ENCODE measurements around the gene IMMP2L.

The IMMP2L gene

DNA sequence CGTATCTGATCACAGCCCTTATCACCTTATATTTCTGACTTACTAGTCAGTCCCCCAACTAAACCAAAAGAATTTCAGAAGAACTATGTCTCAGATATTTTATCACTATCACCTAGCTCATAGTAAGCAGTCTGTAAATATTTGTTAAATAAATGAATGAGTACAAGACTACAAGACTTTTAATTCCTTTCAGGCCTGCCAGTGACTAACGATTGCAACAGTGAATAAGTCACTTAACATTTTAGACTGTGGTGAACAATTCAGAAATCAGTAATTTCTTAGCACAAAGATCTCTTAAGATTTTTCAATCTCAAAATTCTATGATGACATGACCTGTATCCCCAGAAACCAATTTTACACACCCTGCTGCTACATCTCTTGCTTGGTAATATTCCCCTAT lies 162.2 kb downstream of the IMMP2L start:
- no peak for DNase-seq (ENCODE audit: low read depth in 3 of 3, low spot score in 1 of 3)

DNA sequence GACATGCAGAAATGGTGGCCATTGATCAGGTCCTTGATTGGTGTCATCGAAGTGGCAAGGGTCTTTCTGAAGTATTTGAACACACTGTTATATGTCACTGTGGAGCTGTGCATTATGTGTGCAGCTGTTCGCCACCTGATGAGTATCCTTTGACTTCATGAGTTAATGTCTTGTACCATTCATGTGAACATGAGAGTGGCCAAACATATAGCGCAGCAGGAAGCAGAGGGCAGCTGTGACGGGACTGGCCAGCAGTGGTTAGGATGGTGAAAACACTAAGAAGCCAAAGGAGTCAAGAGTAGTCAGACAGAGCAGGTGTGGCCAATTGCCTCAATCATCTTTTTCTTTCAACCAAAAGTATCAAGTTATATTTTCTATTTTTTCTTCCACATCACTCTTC lies 167.4 kb downstream of the IMMP2L start:
- DNase-seq (ENCODE audit: low read depth in 3 of 3, low spot score in 1 of 3) = no peak

DNA sequence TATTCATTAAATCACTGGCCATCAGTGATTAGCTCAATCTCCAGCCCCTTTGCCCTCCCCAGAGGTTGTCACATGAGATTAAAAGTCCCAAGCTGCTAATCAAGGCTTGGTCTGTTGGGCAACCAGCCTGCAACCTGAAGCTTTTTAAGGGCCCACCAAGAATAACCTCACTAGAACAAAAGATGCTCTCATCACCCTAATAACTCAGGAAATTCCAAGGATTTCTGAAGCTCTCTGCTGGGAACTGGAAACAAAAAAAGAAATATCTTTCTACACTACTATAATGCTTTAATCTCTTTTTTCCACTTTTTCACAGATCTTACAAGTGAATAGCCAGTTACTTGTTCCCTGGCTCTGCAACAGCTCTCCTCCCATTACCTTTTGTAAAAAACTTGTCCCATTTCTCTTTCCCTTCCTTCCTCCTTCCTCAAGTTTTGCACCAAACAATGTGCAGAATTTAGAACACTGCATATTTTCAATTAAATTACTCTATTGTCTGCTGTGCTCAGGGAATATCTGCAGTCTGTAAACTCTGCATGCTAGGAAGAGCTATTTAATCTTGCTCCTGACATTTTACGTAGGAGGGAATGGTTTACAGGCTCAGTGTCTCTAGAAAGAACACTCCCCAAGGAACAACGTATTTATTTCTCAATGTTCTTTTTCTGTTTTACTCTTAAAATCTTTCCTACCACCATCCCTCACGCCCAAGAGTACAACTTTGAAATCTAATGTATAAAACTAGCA lies 169.1 kb downstream of the IMMP2L start:
- DNase-seq (ENCODE audit: low read depth in 3 of 3, low spot score in 1 of 3) = no peak

DNA sequence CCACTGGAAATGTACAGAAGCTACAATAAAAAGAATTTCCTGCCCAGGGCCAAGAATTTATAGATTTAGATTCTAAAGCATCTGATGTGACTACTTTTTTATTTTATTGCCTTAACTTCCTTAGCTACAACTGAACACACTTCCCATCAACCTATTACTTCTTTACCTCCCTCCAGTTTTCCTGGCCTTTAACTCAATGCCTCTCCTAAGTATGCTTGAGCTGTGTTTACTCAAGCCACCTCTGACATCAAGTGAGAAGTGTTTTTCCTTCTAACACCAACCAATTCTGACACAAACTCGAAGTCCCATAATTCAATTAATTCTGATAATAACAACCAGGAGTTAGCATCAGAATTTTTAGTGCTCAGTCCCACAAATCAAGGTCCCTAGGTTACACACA lies 170.0 kb downstream of the IMMP2L start:
- DNase-seq (ENCODE audit: low read depth in 3 of 3, low spot score in 1 of 3) = no peak

DNA sequence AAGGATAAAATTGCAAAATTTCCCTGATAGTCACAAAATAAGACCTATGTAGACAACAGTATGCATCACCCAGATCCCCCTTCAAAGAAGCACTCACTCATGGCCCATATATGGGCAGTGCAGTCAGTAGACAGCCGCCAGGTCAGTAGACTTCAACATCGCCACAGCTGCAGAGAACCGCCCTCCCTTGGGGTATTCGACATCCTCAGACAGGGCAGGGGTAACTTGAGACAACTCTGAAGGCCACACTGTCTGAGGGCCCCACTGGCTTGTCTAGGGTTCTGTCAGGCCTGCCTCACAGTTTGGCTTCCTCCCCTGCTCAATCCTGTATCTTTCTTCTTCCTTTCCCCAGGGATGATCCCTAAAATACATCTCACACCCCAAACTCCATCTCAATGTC lies 172.3 kb downstream of the IMMP2L start:
- DNase-seq (ENCODE audit: low read depth in 3 of 3, low spot score in 1 of 3) = no peak

DNA sequence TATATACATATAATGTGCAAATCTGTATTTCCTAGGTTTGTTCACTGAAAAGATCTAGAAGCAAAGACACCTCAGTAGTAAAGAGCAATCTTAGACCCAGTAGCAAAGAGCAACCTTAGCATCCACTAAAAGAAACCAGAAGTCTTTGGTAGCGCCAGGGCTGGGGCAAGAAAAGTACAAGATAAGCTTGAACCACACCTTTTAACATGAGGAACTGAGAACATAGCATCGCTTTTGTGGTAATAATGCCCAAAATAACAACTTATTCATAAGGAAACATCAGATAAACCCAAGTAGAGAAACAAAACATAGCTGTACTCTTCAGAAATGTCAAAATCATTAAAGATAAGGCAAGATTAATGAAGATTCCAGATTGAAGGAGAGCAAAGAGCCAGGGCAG lies 173.4 kb downstream of the IMMP2L start:
- no peak for DNase-seq (ENCODE audit: low read depth in 3 of 3, low spot score in 1 of 3)

DNA sequence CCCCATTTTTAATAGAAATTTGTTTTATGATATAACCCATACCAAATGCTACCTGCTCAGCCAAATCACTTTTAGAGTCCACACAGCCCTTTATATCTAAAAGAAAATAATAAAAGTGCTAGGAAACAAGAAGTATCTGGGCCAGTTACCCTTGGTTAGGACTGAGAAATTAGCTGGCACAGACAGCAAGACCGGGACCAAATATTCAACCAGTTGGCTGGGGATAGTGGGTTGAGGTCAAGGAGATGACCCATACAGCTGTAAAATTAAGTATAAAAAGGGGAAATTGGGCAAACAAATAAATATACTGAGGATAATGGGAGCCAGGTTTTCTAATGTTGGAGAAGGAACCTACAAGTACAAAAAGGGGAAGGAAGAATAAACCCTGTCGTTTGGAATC lies 174.3 kb downstream of the IMMP2L start:
- no peak for DNase-seq (ENCODE audit: low read depth in 3 of 3, low spot score in 1 of 3)

DNA sequence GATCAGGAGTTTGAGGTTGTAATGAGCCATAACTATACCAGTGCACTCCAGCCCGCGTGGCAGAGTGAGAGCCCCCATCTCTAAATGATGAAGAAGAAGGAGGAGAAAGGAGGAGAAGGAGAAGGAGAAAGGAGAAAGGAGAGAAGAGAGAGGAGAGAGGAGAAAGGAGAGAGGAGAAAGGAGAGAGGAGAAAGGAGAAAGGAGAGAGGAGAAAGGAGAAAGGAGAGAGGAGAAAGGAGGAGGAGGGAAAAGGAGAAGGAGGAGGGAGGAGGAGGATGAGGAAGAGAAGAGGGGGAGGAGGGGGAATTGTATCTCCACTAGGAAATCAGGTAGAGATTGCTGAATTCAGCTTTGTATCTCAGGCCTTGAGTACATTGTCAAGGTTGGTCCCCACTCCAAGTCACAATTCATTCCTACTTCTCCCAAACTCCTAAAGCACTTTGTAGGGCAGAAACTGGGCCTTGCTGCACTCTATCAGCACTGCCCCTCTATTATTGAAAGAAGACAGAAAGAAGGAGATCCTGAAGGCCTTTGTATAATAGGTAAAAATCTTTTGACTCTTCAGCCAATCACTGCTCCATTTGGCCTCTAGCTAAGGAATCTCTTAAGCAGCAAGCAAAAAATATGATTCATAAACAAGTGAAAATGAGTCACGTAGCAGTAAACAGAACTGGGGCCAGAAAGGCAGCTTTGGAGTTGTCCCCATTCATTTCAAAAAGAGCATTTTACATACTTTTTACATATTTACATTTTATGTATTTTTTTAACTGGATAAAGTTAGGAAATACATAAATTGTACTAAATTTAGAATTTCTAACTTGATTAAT lies 178.0 kb downstream of the IMMP2L start:
- DNase-seq (ENCODE audit: low read depth in 3 of 3, low spot score in 1 of 3) = no peak

DNA sequence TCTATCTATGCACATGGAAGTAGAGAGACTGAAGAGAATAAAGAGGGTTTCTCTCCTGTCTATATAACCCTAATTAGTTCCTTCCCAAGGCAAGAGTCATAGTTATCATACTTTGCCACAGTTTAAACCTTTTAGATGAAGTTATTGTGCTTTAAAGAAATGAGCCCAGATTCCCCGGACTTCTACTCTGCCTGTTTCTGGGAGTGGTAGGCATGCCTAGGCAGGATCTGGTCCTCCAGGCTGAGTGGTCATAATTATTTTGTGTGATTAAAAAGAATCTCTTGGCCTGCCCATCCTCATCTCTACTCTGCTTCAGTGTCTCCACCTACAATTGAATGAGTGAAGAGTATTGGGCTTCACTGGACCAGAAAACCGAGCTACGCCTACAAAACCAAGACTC lies 179.2 kb downstream of the IMMP2L start:
- DNase-seq (ENCODE audit: low read depth in 3 of 3, low spot score in 1 of 3) = no peak

DNA sequence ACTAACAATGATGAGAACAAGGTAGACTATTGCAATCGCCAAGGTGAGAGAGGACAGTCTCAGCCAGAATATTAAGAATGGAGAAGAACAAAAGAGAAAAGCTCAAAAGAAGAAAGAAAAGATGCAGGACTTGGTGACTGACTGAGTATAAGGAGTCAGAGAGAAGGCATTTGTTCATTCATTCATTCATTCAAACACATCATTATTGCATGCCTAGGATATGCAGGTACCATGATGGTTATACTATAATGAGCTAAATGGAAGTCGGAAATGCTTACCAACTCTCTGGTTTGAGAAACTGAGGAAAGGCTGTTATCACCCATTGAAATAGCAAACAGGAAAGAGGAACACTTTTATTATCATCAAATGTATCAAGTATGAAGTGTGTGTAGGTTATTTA lies 180.7 kb downstream of the IMMP2L start:
- DNase-seq (ENCODE audit: low read depth in 3 of 3, low spot score in 1 of 3) = no peak

DNA sequence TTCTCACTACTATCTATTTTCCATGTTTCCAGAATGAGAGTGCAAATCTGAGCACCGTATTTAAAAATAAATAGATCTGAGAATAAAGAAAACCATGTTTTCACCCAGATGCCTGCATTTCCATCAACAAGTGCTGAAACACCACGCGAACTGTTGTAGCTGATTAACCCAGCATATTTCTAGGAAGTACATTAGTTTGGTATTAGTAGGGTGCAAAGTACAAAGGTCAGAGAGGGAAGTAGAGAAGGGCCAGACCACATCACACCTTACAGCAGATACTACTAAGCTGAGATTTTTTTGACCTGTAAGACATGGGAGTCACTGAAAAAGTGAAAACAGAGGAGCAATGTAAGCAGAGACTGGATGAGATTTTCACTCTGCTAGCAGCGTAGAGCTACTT lies 181.3 kb downstream of the IMMP2L start:
- DNase-seq (ENCODE audit: low read depth in 3 of 3, low spot score in 1 of 3) = no peak

DNA sequence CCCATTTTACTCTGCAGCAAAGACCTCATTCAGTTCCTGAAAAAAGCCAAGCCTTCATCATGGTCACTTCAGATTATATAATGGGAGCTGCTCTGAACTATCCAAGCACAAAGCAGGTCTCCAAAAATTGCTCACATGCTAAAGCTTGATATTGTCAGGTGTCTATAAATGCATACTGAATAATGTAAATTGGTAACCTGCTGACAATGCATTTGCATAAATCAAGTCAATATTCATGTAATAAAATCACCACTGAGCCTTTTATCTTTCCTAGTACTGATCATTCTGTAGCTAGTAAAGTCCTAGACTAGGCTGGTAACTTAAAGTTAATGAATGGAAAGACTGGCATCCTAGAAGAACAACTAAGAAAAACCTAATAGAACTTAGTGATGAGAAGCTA lies 188.3 kb downstream of the IMMP2L start:
- DNase-seq (ENCODE audit: low read depth in 3 of 3, low spot score in 1 of 3) = no peak

DNA sequence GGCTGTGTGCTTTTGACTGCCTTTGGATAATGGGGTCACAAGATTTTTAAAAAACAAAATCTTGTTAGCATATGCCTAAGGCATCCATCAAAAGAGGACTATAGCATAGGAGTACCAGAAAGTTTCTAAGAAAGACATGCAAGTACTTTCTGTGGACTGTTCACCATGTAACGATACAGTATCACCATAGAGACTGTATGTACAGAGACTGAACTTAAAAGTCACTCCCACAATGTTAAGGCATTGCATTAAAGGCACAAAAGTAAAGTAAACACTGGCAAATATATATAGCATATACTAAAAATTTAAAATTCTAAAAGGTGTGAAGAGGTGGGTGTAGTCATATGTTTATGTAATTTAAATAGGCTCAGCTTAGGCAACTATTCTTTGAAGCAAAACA lies 190.9 kb downstream of the IMMP2L start:
- no peak for DNase-seq (ENCODE audit: low read depth in 3 of 3, low spot score in 1 of 3)

DNA sequence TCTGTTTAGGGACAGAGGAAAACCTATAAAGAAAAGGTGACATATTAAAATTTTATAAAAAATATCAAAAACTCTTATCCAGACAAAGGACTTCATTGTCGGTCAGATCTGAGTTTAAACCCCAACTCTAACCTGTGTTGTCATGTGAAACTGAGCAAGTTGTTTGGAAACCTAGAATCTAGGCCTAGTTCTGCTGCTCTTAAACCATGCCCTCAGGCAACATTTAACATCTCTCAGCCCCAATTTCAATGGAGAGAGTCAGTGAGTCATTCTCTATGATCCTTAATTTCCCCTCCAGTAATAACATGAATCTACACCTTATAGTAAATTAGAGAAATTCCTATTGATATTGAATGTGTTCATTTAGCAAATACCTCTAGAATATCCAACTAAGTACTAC lies 192.3 kb downstream of the IMMP2L start:
- DNase-seq (ENCODE audit: low read depth in 3 of 3, low spot score in 1 of 3) = no peak

DNA sequence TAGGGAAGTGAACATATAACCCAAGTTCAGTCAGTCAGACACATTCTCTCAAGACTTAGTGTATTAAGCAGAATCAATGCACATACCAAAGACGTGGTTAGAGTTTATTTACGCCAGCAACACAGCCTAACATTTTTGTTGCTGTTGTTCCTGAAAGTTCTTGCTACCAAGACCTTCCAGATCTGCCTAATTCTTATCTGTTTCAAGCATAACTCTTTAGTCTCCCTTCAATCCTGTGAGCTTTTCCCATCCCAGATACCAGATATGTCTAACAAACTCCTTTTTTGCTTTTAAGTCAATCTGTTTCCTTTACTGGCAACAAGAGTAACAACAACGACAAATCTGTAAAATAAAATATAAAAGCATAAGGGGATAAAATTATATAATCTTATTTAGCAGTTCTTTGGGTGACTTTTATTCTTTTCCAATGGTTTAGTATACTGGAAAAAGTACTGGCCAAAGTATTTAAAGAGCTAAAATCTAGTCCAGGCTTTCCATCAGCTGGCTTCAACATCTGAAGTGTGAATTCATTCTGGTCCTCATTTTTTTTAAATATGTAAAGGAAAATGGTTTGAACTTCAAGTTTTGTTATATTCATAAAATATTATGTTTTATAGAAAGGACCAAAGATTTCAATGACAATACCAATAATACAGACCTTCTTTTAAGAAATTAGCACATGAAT lies 193.8 kb downstream of the IMMP2L start:
- DNase-seq (ENCODE audit: low read depth in 3 of 3, low spot score in 1 of 3) = no peak

DNA sequence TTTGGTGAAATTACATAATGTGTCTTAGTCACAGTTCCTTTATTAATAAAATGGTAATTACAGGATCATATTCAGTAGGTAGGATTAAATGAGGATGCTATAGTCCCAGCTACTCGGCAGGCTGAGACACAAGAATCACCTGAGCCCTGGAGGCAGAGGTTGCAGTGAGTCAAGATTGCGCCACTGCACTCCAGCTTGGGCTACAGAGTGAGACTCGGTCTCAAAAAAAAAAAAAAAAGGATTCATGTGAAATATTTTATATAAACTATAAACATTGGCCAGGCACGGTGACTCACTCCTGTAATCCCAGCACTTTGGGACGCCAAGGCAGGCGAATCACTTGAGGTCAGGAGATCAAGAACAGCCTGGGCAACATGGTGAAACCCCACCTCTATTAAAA lies 197.9 kb downstream of the IMMP2L start:
- DNase-seq (ENCODE audit: low read depth in 3 of 3, low spot score in 1 of 3) = no peak

DNA sequence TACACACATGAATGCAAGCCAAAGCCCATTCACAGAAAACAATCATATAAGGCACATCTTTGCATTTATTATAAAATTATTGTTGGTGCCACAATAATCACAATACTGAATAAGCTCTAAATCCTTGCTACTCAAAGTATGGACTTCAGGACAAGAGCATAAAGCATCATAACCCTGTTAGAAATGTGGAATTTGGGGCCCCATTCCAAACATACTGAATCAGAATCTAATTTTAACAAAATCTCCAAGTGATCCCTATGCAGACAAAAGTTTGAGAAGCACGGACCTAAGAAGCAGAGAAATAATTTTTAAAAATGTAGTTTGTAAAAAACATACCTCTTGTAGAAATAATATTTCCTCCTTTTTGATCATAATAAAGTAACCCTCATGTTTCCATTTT lies 199.2 kb downstream of the IMMP2L start:
- no peak for DNase-seq (ENCODE audit: low read depth in 3 of 3, low spot score in 1 of 3)

DNA sequence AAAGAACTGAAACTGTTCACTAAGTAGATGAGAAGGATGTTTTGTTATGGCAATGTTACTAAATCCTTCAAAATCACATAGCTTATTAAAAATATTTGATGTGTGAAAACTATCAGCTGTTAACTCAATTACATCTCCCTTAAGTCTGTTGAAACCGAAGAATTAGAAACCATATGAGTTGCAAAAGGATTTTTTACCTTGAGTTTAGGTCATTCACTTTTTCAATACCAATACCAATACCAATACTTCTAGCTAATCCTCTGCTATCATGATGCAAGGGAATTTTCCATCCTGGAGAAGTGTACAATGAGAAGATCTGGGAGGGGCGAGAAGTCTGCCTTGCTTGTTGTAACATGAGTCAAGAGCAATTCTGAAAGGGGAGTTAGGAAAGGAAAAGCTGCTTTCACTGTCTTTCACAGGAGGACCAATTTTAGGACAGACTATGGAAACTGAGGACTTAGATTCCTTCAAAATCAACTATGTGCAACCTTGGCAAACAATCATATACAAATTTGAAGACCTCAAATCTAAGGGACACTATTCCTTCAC lies 199.7 kb downstream of the IMMP2L start:
- no peak for DNase-seq (ENCODE audit: low read depth in 3 of 3, low spot score in 1 of 3)

DNA sequence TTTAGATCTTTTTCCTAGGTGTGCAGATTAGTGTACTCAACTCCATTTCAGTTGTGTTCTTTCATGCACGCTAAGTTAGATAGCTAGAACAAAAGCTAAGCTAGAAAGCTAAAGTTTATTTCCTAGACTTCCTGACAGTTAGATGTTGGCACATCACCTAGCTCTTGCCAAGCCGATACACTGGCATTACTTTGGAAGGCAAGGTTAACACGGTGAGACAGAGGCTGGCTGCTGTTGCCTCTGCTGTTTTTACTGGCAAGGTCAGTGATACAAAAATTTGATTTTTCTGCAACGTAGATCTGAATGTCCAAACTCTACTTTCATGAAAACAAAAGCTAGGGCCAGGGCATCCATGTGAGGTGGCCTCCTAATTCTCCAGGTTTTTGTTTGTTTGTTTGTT lies 203.4 kb downstream of the IMMP2L start:
- DNase-seq (ENCODE audit: low read depth in 3 of 3, low spot score in 1 of 3) = no peak

DNA sequence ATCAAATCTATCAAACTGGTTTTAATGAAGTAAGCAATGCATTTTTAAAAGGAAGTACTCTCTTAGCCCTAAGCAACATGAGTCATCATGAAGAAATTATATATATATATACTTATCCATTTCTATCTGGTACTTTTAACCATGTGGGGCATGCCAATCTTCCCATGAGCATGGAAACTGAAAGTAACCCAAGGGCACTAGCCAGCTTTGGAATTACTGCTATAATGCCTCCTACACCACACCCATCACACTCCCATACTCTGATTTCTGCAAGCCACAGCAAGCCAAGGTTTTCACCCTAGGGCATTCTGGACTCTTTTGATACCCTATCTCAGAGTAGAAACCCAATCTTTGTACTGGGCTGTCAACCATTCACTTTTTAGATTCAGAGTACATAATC lies 204.6 kb downstream of the IMMP2L start:
- DNase-seq (ENCODE audit: low read depth in 3 of 3, low spot score in 1 of 3) = no peak

DNA sequence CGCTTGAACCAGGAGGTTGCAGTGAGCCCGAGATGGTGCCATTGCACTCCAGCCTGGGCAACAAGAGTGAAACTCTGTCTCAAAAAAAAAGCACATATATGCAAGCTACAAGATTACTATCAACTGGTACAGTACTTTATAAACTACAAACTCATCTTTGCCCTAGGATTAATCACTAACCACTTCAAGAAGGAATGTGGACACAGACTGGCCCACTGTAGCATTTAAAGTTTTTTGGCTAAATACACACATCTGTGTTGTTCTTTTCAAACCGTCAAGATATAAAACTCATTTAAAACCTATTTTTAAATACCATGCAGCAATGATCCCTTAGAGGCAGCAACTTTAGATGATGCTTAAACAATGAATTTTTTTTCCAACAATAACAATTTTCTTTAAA lies 205.4 kb downstream of the IMMP2L start:
- DNase-seq (ENCODE audit: low read depth in 3 of 3, low spot score in 1 of 3) = no peak

DNA sequence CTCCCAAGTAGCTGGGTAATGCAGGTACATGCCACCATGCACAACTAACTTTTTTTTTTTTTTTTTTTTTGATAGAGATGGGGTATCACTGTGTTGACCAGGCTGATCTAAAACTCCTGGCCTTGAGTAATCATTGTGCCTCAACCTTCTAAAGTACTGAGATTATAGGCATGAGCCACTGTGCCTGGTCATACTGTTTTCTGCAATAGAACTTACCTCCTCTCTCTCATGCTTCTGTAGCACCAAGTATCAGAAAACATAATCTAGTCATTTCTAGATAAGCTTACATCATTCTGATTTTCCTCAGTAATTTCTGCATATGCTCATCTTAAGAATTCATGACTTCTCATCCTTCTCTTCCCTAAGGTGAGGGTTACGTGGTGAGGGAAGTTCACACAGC lies 210.0 kb downstream of the IMMP2L start:
- no peak for DNase-seq (ENCODE audit: low read depth in 3 of 3, low spot score in 1 of 3)
